ENCODE data around the gene SNTB2. TPM values are rescaled to one million over a fixed set of nuclear protein-coding genes. Genes with fewer than 3 reads are reported as not detected.

The SNTB2 gene
- total and polyA plus RNA-seq, 2 of the 13 experiments (the other 11 are each of a cell fraction or from before 2014, with no cell fraction given): 11.5 to 19.2 TPM

GRCh38 chr16:69307091-69307490, 120.1 kb downstream of the SNTB2 start:
- WGBS (ENCODE audit: low lambda C conversion rate): 76% methylated on average over 1 of the region's 1 CpG
- Histone ChIP-seq H4K20me1 (ENCODE audit: insufficient read depth, low read length) (0 out of 2 replicates have a peak, but pooled peaks cover 3% of the 10 kb centered on the region), H2AFZ (ENCODE audit: low read length) (no peak overlapping the region), H3K27ac (ENCODE audit: extremely low read length, insufficient read depth, low read length) (no peak overlapping the region), H3K4me1 (ENCODE audit: insufficient read depth, low read length) (peaks cover 9% of the 10 kb centered on the region), H3K36me3 (replicated peaks in 1 of 2; ENCODE audit: control insufficient read depth in 1 of 2, insufficient read depth in 2 of 2, low read length in 2 of 2) (peaks cover 2 to 4% of the 10 kb centered on the region in 2 experiments; a peak in 3 of 5 replicates), H3K4me3 (replicated peaks in 1 of 3; ENCODE audit: insufficient read depth in 1 of 3, low read depth in 2 of 3, low read length in 3 of 3) (no peak overlapping the region), H3K9me3 (ENCODE audit: low read length) (no peaks in the 10 kb centered on the region), H3K9ac (ENCODE audit: insufficient read depth, low read depth, low read length) (no peak overlapping the region), H3K27me3 (ENCODE audit: control insufficient read depth in 1 of 2, insufficient read depth in 2 of 2, low read length in 2 of 2) (no peaks in the 10 kb centered on the region), H3K79me2 (ENCODE audit: insufficient read depth, low read length) (peaks cover 4% of the 10 kb centered on the region), H3K4me2 (ENCODE audit: low read depth, low read length) (no peak overlapping the region)
- no peak for FAIRE-seq
- POLR2A ChIA-PET: no interaction called here
- CTCF ChIA-PET (ENCODE audit: low intra/inter-chr PET ratio, low total read pairs): no interaction called here
- no peak for DNase-seq (ENCODE audit: low spot score)
- no TSS peak for BruUV-seq (replicated peaks)
- intact Hi-C loops (cut with micrococcal nuclease; ENCODE audit: unreplicated experiment) (no loop called here), in situ Hi-C loops (cut with HindIII; ENCODE audit: extremely low pct_ligation_motif_present, low pct_unique_long_range_greater_than_20kb) (no loop called here)
- ATAC-seq: no peak
- TF ChIP-seq LBX2 (CRISPR knock-in tag; IDR thresholded peaks at IDR 0.05; ENCODE audit: borderline replicate concordance): no peak
- TF ChIP-seq TCF7 (IDR thresholded peaks at IDR 0.05; ENCODE audit: low read depth): peak; percentile 41; the same call in 1 of the 2 replicates

GRCh38 chr16:69307856-69308255, 120.9 kb downstream of the SNTB2 start:
- 80% methylated on average over 2 of the region's 2 CpGs for WGBS (ENCODE audit: low lambda C conversion rate)
- ATAC-seq: no peak
- Histone ChIP-seq H2AFZ (ENCODE audit: low read length) (no peak overlapping the region), H3K9me3 (ENCODE audit: low read length) (no peaks in the 10 kb centered on the region), H3K79me2 (ENCODE audit: insufficient read depth, low read length) (peaks cover 8% of the 10 kb centered on the region), H4K20me1 (ENCODE audit: insufficient read depth, low read length) (0 out of 2 replicates have a peak, but pooled peaks cover 4% of the 10 kb centered on the region), H3K27me3 (ENCODE audit: control insufficient read depth in 1 of 2, insufficient read depth in 2 of 2, low read length in 2 of 2) (no peaks in the 10 kb centered on the region), H3K4me1 (ENCODE audit: insufficient read depth, low read length) (peaks cover 17% of the 10 kb centered on the region), H3K27ac (ENCODE audit: extremely low read length, insufficient read depth, low read length) (no peak overlapping the region), H3K9ac (ENCODE audit: insufficient read depth, low read depth, low read length) (no peak overlapping the region), H3K4me3 (replicated peaks in 1 of 3; ENCODE audit: insufficient read depth in 1 of 3, low read depth in 2 of 3, low read length in 3 of 3) (no peak overlapping the region), H3K4me2 (ENCODE audit: low read depth, low read length) (no peak overlapping the region), H3K36me3 (replicated peaks in 1 of 2; ENCODE audit: control insufficient read depth in 1 of 2, insufficient read depth in 2 of 2, low read length in 2 of 2) (peaks cover 0 to 2% of the 10 kb centered on the region in 2 experiments; a peak in 2 of 5 replicates)
- intact Hi-C loops (cut with micrococcal nuclease; ENCODE audit: unreplicated experiment) (no loop called here), in situ Hi-C loops (cut with HindIII; ENCODE audit: extremely low pct_ligation_motif_present, low pct_unique_long_range_greater_than_20kb) (no loop called here)
- FAIRE-seq: no peak
- DNase-seq (ENCODE audit: low spot score): no peak
- ChIA-PET POLR2A (no interaction called here), CTCF (ENCODE audit: low intra/inter-chr PET ratio, low total read pairs) (no interaction called here)
- TF ChIP-seq HNRNPLL (IDR thresholded peaks at IDR 0.05; ENCODE audit: low read depth, low read length, poor library complexity, severe bottlenecking) (no peak), DNMT3B (CRISPR knock-in tag; conservative IDR thresholded peaks at IDR 0.05) (no peak), PBX3 (CRISPR knock-in tag; IDR thresholded peaks at IDR 0.05; ENCODE audit: borderline replicate concordance) (no peak), PHF21A (CRISPR knock-in tag; IDR thresholded peaks at IDR 0.05) (no peak), ZNF121 (CRISPR knock-in tag; IDR thresholded peaks at IDR 0.05) (no peak), GLMP (CRISPR knock-in tag; IDR thresholded peaks at IDR 0.05; ENCODE audit: borderline replicate concordance) (no peak)
- no TSS peak for BruUV-seq (replicated peaks)
